T-cell (primary cell): ENCODE data around the gene PARD3B. TPM values are rescaled to one million over a fixed set of nuclear protein-coding genes. Genes with fewer than 3 reads are reported as not detected.

Experiments
- ATAC-seq, 4 experiments: fragments of 200-7000 bp in 3 of 4; fragments of 150-1000 bp in 1 of 4; cut with Tn5 transposase; replicated peaks in 1 of 4; 1 replicate in 3 of 4; 2 replicates in 1 of 4; pipeline ENCODE4 v1.10.0; 2021; ENCODE audit warnings: moderate library complexity in 3 of 4, mild to moderate bottlenecking in 2 of 4, moderate number of reproducible peaks in 1 of 4
- CTCF ChIA-PET, 2 donors: fragments of 300-600 bp; sonication (Branson Sonifier 250); formaldehyde crosslinking; loops; one replicate each; lab custom pipeline; 2022; ENCODE audit warnings: antibody characterized with exemption in 2 of 2; lab: Charles Lee
- POLR2A ChIA-PET, 2 donors: fragments of 300-600 bp; sonication (Branson Sonifier 250); formaldehyde crosslinking; loops; one replicate each; lab custom pipeline; 2022; ENCODE audit warnings: antibody characterized with exemption in 2 of 2; lab: Charles Lee
- DNase-seq, 35 experiments: peaks; one replicate each; pipeline versions ENCODE4 v3.0.0 to v3.0.0-alpha.2; 2013 to 2023
- H3K27ac ChIP-seq: one replicate; pipeline ENCODE4 v1.5.1; 2013; ENCODE audit warnings: low read length
- H3K27me3 ChIP-seq, 2 experiments: replicated peaks in 1 of 2; 1 replicate in 1 of 2; 2 replicates in 1 of 2; pipeline versions ENCODE4 v1.6.1 to v1.7.0; 2013; ENCODE audit warnings: low read length in 1 of 2, mixed read lengths in 1 of 2; ENCODE audit not compliant: control insufficient read depth in 2 of 2, insufficient read depth in 2 of 2; ENCODE audit errors: extremely low read depth in 1 of 2
- H3K36me3 ChIP-seq, 2 donors: 1 replicate in 1 of 2; 2 replicates in 1 of 2; pipeline versions ENCODE4 v1.6.1 to v1.7.0; 2013; ENCODE audit warnings: low read length in 1 of 2; ENCODE audit not compliant: control insufficient read depth in 2 of 2, insufficient read depth in 1 of 2; ENCODE audit errors: extremely low read depth in 1 of 2
- H3K4me1 ChIP-seq, 2 experiments: 1 replicate in 1 of 2; 2 replicates in 1 of 2; pipeline versions ENCODE4 v1.6.1 to v1.7.0; 2013; ENCODE audit warnings: low read length in 2 of 2, mixed read lengths in 1 of 2; ENCODE audit not compliant: insufficient read depth in 2 of 2, control insufficient read depth in 1 of 2; ENCODE audit errors: extremely low read depth in 1 of 2
- H3K4me3 ChIP-seq, 2 donors: 1 replicate in 1 of 2; 2 replicates in 1 of 2; pipeline versions ENCODE4 v1.5.1 to v1.7.0; 2013; ENCODE audit warnings: mild to moderate bottlenecking in 2 of 2, low read length in 1 of 2, moderate library complexity in 1 of 2; ENCODE audit not compliant: control insufficient read depth in 1 of 2; ENCODE audit errors: extremely low read depth in 1 of 2
- H3K9me3 ChIP-seq: 2 replicates; pipeline ENCODE4 v1.7.0; 2013
- H3K27ac Mint-ChIP-seq, 2 donors: one replicate each; pipeline ENCODE4 v1.8.0; 2020 to 2021; ENCODE audit warnings: mild to moderate bottlenecking in 2 of 2, mixed read lengths in 2 of 2
- H3K27me3 Mint-ChIP-seq, 2 donors: one replicate each; pipeline ENCODE4 v1.8.0; 2021 to 2022; ENCODE audit warnings: mixed read lengths in 2 of 2
- H3K36me3 Mint-ChIP-seq: one replicate; pipeline ENCODE4 v1.8.0; 2021; ENCODE audit warnings: mixed read lengths
- H3K4me1 Mint-ChIP-seq, 3 donors: one replicate each; pipeline ENCODE4 v1.8.0; 2020 to 2022; ENCODE audit warnings: mixed read lengths in 3 of 3, mild to moderate bottlenecking in 1 of 3
- H3K4me3 Mint-ChIP-seq, 3 donors: one replicate each; pipeline ENCODE4 v1.8.0; 2020 to 2022; ENCODE audit warnings: mild to moderate bottlenecking in 3 of 3, mixed read lengths in 3 of 3, moderate library complexity in 3 of 3
- H3K9me3 Mint-ChIP-seq, 3 donors: one replicate each; pipeline ENCODE4 v1.8.0; 2020 to 2022; ENCODE audit warnings: mixed read lengths in 3 of 3
- WGBS: methylation state at CpG from one replicate; pipeline ENCODE4 v1.1.5; 2013; ENCODE audit warnings: missing lambda C conversion rate; ENCODE audit not compliant: insufficient coverage; 5-methylcytosine and 5-hydroxymethylcytosine counted together
- total RNA-seq, 35 experiments: library from RNA in 6 of 35; stranded (reverse) in 6 of 35; fragments of 120-200 nt in 1 of 35; gene quantifications; one replicate each; pipeline versions ENCODE4 v1.2.1 to v1.2.4 and lab custom pipeline; 2013 to 2026

PARD3B gene
- total RNA-seq, 5 donors from 2014 or later (not counting 1 experiment from before 2014, with no cell fraction given): 0.75 to 2.0 (median 1.6) TPM

DNA sequence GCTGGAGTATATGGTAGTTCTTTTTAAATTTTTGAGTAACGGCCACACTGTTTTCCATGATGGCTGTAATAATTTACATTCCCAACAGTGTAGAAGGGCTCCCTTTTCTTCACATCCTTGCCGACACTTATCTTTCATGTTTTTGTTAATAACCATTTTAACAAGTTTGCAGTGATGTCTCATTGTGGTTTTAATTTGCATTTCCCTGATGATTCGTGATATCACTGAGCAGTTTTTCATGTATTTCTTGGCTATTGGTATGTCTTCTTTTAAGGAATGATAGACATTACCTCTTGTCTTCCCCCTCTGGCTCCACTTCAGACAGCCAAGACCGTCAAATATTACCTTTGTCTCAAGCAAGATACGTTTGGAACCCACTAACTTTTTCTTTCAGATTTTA lies 765.9 kb downstream of the PARD3B start:
- ATAC-seq (no peak), DNase-seq (no peak)
- ChIA-PET CTCF (no interaction called here), POLR2A (no interaction called here)
- H3K9me3 ChIP-seq: no peaks in the 10 kb centered on the region
- no peak overlapping the region for H3K4me3 ChIP-seq
- no peaks in the 10 kb centered on the region for H3K4me1 ChIP-seq
- no CpG with 5 or more reads among the region's 5 CpGs for WGBS
- Mint-ChIP-seq H3K27ac (no peak overlapping the region), H3K4me1 (no peaks in the 10 kb centered on the region), H3K4me3 (no peak overlapping the region), H3K36me3 (peaks cover 3% of the 10 kb centered on the region), H3K9me3 (no peaks in the 10 kb centered on the region), H3K27me3 (no peaks in the 10 kb centered on the region)
- H3K27ac ChIP-seq: no peak overlapping the region
- H3K27me3 ChIP-seq: no peaks in the 10 kb centered on the region
- no peaks in the 10 kb centered on the region for H3K36me3 ChIP-seq

DNA sequence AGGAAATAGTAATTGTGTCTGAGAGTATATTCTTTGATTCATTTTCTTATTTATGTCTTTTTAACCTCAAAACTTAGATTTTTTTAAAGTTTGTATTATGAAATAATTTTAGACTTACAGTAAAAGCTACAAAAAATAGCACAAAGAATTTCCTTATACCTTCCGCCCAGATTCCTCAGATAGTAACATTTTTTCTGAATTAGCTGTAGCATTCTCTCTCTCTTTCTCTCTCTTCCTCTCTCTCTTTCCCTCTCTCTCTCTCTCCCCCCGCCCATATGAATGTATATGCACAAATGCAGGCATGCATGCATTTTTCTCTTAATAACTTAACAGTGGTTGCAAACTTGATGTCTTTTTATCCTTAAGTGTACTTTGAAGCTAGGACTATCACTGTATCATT lies 776.0 kb downstream of the PARD3B start:
- CTCF ChIA-PET: no interaction called here
- H3K27me3 Mint-ChIP-seq: peaks cover 0 to 4% of the 10 kb centered on the region in 2 donors
- H3K4me3 Mint-ChIP-seq: no peak overlapping the region
- peaks cover 0 to 8% (median 5%) of the 10 kb centered on the region in 3 donors for H3K9me3 Mint-ChIP-seq
- H3K4me1 ChIP-seq: no peaks in the 10 kb centered on the region
- 100% methylated on average over 1 of the region's 2 CpGs for WGBS
- no peak overlapping the region for H3K27ac ChIP-seq
- H3K27ac Mint-ChIP-seq: no peak overlapping the region
- no peaks in the 10 kb centered on the region for H3K36me3 Mint-ChIP-seq
- ATAC-seq (no peak), DNase-seq (no peak)
- no peaks in the 10 kb centered on the region for H3K36me3 ChIP-seq
- no peaks in the 10 kb centered on the region for H3K27me3 ChIP-seq
- H3K9me3 ChIP-seq: no peaks in the 10 kb centered on the region
- POLR2A ChIA-PET: no interaction called here
- no peaks in the 10 kb centered on the region for H3K4me1 Mint-ChIP-seq
- H3K4me3 ChIP-seq: no peak overlapping the region

DNA sequence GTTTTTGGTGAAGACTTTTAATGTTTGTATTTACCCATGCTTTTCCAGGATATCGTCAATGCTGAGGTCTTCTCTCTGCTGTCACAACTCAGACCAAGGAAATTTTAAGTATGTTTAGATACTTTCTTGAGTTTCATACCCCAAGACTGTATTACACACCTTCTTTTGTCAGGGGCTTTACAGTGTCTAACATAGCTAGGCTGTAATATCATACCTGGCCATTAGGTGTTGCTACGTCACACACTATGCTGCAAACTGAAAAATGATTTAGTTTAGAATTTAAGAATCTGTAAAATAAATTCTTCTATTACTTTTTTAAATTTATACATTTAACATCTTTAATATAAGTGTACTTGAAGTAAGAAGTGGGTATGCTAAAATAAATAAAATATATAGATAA lies 778.7 kb downstream of the PARD3B start:
- no peak overlapping the region for H3K4me3 Mint-ChIP-seq
- Histone ChIP-seq H3K4me1 (no peaks in the 10 kb centered on the region), H3K36me3 (no peaks in the 10 kb centered on the region), H3K4me3 (no peak overlapping the region), H3K27ac (no peak overlapping the region), H3K9me3 (no peaks in the 10 kb centered on the region), H3K27me3 (no peaks in the 10 kb centered on the region)
- H3K27me3 Mint-ChIP-seq: peaks cover 0 to 2% of the 10 kb centered on the region in 2 donors
- no peaks in the 10 kb centered on the region for H3K4me1 Mint-ChIP-seq
- H3K27ac Mint-ChIP-seq: no peak overlapping the region
- H3K9me3 Mint-ChIP-seq: peaks cover 0 to 5% (median 4%) of the 10 kb centered on the region in 3 donors
- WGBS: no CpG with 5 or more reads among the region's 2 CpGs
- no peaks in the 10 kb centered on the region for H3K36me3 Mint-ChIP-seq
- ATAC-seq (no peak), DNase-seq (no peak)
- ChIA-PET CTCF (no interaction called here), POLR2A (no interaction called here)

DNA sequence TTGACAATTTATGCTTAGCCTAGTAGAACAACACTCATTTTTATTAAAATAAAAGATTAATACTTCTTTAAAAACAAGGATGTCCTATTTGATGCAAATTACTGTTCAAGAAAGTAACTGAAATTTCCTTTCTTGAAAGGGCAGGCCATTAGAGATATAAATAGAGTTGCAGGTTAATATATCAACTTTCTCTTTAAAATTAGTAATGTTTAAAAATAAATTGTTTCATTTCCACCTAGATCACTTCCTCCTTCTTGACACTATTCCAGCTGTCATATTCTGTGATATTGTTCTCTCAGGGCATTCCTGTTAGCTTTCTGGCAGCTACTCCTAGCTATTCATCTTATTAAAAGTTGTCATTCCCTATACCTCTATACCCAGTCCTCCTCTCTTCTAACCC lies 779.1 kb downstream of the PARD3B start:
- H3K4me3 Mint-ChIP-seq: no peak overlapping the region
- H3K27me3 ChIP-seq: no peaks in the 10 kb centered on the region
- no peaks in the 10 kb centered on the region for H3K36me3 ChIP-seq
- no peak overlapping the region for H3K4me3 ChIP-seq
- no peak overlapping the region for H3K27ac ChIP-seq
- no peaks in the 10 kb centered on the region for H3K4me1 Mint-ChIP-seq
- ChIA-PET POLR2A (no interaction called here), CTCF (no interaction called here)
- no peaks in the 10 kb centered on the region for H3K9me3 ChIP-seq
- H3K27ac Mint-ChIP-seq: no peak overlapping the region
- no peaks in the 10 kb centered on the region for H3K4me1 ChIP-seq
- ATAC-seq (no peak), DNase-seq (no peak)
- H3K9me3 Mint-ChIP-seq: peaks cover 0 to 5% (median 2%) of the 10 kb centered on the region in 3 donors
- H3K36me3 Mint-ChIP-seq: no peaks in the 10 kb centered on the region
- no peaks in the 10 kb centered on the region for H3K27me3 Mint-ChIP-seq

DNA sequence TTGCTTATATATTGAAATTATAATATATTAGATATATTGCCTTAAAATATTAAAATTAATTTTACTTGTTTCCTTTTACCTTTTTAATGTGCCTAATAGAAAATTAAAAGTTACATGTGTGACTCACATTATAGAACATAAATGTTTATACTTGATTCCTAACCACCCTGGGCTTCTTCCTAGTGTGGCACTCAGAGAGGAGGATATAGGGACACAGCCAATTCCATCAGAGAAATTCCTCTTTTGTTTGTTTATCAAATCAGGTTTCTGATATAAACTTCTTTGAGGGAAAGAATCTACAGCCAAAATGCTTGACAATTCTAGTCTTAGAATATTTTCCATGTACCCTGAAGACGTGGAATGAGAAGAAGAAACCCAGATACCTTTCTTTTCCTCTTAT lies 788.1 kb downstream of the PARD3B start:
- ATAC-seq (no peak), DNase-seq (no peak)
- no peaks in the 10 kb centered on the region for H3K9me3 ChIP-seq
- ChIA-PET POLR2A (no interaction called here), CTCF (no interaction called here)
- WGBS: no CpG with 5 or more reads among the region's 1 CpG
- Mint-ChIP-seq H3K4me1 (no peaks in the 10 kb centered on the region), H3K27ac (no peak overlapping the region), H3K9me3 (peaks cover 6 to 13% (median 7%) of the 10 kb centered on the region in 3 donors), H3K4me3 (no peak overlapping the region), H3K27me3 (no peaks in the 10 kb centered on the region), H3K36me3 (no peaks in the 10 kb centered on the region)
- H3K27ac ChIP-seq: no peak overlapping the region
- H3K4me1 ChIP-seq: no peaks in the 10 kb centered on the region
- no peak overlapping the region for H3K4me3 ChIP-seq
- H3K27me3 ChIP-seq: no peaks in the 10 kb centered on the region
- no peaks in the 10 kb centered on the region for H3K36me3 ChIP-seq

DNA sequence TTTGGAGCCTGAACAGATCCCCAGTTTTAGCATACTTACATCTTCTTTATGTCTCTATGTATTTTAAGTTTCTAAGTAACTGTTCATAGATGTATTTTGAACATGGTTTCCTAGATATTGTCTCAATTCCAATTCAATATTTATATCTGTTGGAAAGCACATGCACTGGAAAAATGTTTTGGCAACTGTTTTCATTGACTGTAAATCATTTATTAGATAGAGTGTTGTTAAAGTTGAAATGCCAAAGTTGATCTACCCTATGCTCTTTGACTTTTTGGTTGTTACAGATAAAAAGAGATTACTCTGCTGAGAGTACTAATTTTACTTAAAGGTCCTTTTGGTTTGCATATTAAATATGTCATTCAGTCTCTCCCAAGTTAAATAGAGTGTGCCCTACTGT lies 792.0 kb downstream of the PARD3B start:
- peaks cover 7 to 13% (median 11%) of the 10 kb centered on the region in 3 donors for H3K9me3 Mint-ChIP-seq
- no peak for ATAC-seq
- Histone ChIP-seq H3K36me3 (no peaks in the 10 kb centered on the region), H3K9me3 (no peaks in the 10 kb centered on the region), H3K4me1 (no peaks in the 10 kb centered on the region), H3K27ac (no peak overlapping the region), H3K4me3 (no peak overlapping the region), H3K27me3 (no peaks in the 10 kb centered on the region)
- H3K4me1 Mint-ChIP-seq: no peaks in the 10 kb centered on the region
- CTCF ChIA-PET: no interaction called here
- H3K4me3 Mint-ChIP-seq: no peak overlapping the region
- H3K36me3 Mint-ChIP-seq: no peaks in the 10 kb centered on the region
- H3K27me3 Mint-ChIP-seq: no peaks in the 10 kb centered on the region
- H3K27ac Mint-ChIP-seq: no peak overlapping the region
- POLR2A ChIA-PET: interaction anchor here in 1 of 2 donors (0.6 kb wide), 1 partner anchor 15 kb away, joined by 3 read pairs; no protein-coding TSS in a partner anchor
- no peak for DNase-seq

DNA sequence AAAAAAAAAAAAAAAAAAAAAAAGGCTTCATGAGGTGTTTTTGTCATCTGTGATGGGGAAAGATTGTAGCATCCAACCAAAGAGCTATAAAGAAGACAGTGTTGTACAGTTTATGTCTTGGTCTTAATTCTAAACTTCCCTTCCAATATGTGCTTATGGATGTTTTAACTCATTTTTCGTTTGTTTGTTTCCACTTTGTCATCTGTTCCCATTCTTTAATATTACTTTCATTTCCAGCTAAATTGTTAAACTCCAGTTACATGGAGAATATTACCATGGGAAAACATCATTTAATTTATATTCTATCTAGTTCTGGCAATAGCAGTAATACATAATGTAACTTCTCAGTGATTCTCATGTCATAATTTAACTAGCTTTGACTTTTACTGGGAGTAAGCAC lies 792.9 kb downstream of the PARD3B start:
- Histone ChIP-seq H3K36me3 (no peaks in the 10 kb centered on the region), H3K27me3 (no peaks in the 10 kb centered on the region), H3K27ac (no peak overlapping the region), H3K9me3 (no peaks in the 10 kb centered on the region), H3K4me1 (no peaks in the 10 kb centered on the region), H3K4me3 (no peak overlapping the region)
- H3K36me3 Mint-ChIP-seq: no peaks in the 10 kb centered on the region
- ChIA-PET POLR2A (interaction anchor here in 1 of 2 donors (0.6 kb wide), 1 partner anchor 14 kb away, joined by 3 read pairs; no protein-coding TSS in a partner anchor), CTCF (interaction anchor here in 1 of 2 donors (0.9 kb wide), 1 partner anchor 646 kb away, joined by 3 read pairs; no protein-coding TSS in a partner anchor)
- H3K27ac Mint-ChIP-seq: no peak overlapping the region
- DNase-seq (no peak), ATAC-seq (no peak)
- peaks cover 7 to 13% (median 11%) of the 10 kb centered on the region in 3 donors for H3K9me3 Mint-ChIP-seq
- H3K4me1 Mint-ChIP-seq: no peaks in the 10 kb centered on the region
- WGBS: no CpG with 5 or more reads among the region's 1 CpG
- no peak overlapping the region for H3K4me3 Mint-ChIP-seq
- H3K27me3 Mint-ChIP-seq: no peaks in the 10 kb centered on the region
